Heart left ventricle (tissue), 16 donors: ENCODE data around the gene KLK2. TPM values are rescaled to one million over a fixed set of nuclear protein-coding genes. Genes with fewer than 3 reads are reported as not detected.

Experiments used
- ATAC-seq, 4 donors: fragments of 200-7000 bp; cut with Tn5 transposase; one replicate each; pipeline ENCODE4 v1.9.1; 2020 to 2022; ENCODE audit warnings: moderate library complexity in 4 of 4, mild to moderate bottlenecking in 3 of 4, moderate number of reproducible peaks in 1 of 4
- DNase-seq, 5 donors: peaks; one replicate each; pipeline ENCODE4 v3.0.0-alpha.2; 2020
- H3K27ac ChIP-seq, 12 donors: fragments of 200-600 bp; sonication (generic) in 4 of 12; one replicate each; pipeline versions ENCODE4 v1.5.0 to v1.8.0; 2016 to 2022; ENCODE audit warnings: mild to moderate bottlenecking in 2 of 12
- H3K27me3 ChIP-seq, 9 donors: fragments of 200-600 bp; sonication (generic) in 2 of 9; one replicate each; pipeline versions ENCODE4 v1.5.1 to v1.8.0; 2016 to 2022; ENCODE audit warnings: mild to moderate bottlenecking in 3 of 9
- H3K36me3 ChIP-seq, 9 donors: fragments of 200-600 bp; sonication (generic) in 2 of 9; one replicate each; pipeline versions ENCODE4 v1.5.0 to v1.8.0; 2018 to 2022; ENCODE audit warnings: mild to moderate bottlenecking in 2 of 9
- H3K4me1 ChIP-seq, 12 donors: fragments of 200-600 bp; sonication (generic) in 4 of 12; one replicate each; pipeline versions ENCODE4 v1.5.0 to v1.8.0; 2016 to 2022; ENCODE audit warnings: mild to moderate bottlenecking in 3 of 12
- H3K4me3 ChIP-seq, 12 donors: fragments of 200-600 bp; sonication (generic) in 4 of 12; one replicate each; pipeline versions ENCODE4 v1.5.0 to v1.8.0; 2017 to 2022; ENCODE audit warnings: mild to moderate bottlenecking in 9 of 12, moderate library complexity in 4 of 12
- H3K9me3 ChIP-seq, 12 donors: fragments of 200-600 bp; sonication (generic) in 4 of 12; one replicate each; pipeline versions ENCODE4 v1.5.0 to v1.8.0; 2016 to 2022; ENCODE audit warnings: mild to moderate bottlenecking in 1 of 12
- CTCF ChIP-seq, 12 donors: fragments of 200-600 bp; sonication (generic) in 4 of 12; IDR thresholded peaks; one replicate each; pipeline versions ENCODE4 v1.5.0 to v1.8.0; 2018 to 2022; ENCODE audit warnings: antibody characterized with exemption in 12 of 12, mild to moderate bottlenecking in 5 of 12
- POLR2A ChIP-seq, 2 donors: fragments of 450-650 bp; IDR thresholded peaks; one replicate each; pipeline ENCODE4 v1.6.1; 2017; ENCODE audit warnings: antibody characterized with exemption in 2 of 2, mild to moderate bottlenecking in 2 of 2, moderate library complexity in 2 of 2
- WGBS, 4 donors: extraction: QIAGEN DNeasy Blood & Tissue Kit in 2 of 4; methylation state at CpG; one replicate each; pipeline versions ENCODE4 v1.1.5 to v1.1.7; 2013 to 2018; 5-methylcytosine and 5-hydroxymethylcytosine counted together
- intact Hi-C, 10 donors: fragments of 100-400 bp; cut with DNase I; formaldehyde crosslinking; loops; one replicate each; pipeline versions ENCODE4 v1.11.1 to v1.14.2; 2022
- polyA plus RNA-seq, 2 donors: library from polyadenylated mRNA; stranded (reverse); fragments of 200-250 nt; gene quantifications; one replicate each; pipeline ENCODE4 v1.2.3, GENCODE V29; 2013
- total RNA-seq, 9 donors: library from RNA; depleted of rRNA in 2 of 9; stranded (reverse); fragments of >200 nt in 2 of 9; fragmentation: NEBNext Ultra II Directional in 3 of 9; extraction: Animal tissue kit (Norgen Biotek cat#: 25700) in 3 of 9; gene quantifications; one replicate each; pipeline versions ENCODE4 v1.1.0 to v1.2.4, GENCODE V29; 2016 to 2023
- donor health status: ischemic (EF 13 %, LVEDD 7.1; RV severe dilation, severe dysfunction).
- donor health status: healthy with polysubstance abuse.
- donor health status: DM: no; HTN: yes; CAD: no.
- donor health status: DM: no; HTN: no; CAD: no.
- donor health status: ischemic (EF 25% LVEDD 6.9; RV normal size, moderate dysfunction).
- donor health status: ischemic (EF 25% LVEDD 5.7; RV mildly dilated, moderate dysfunction).
- donor health status: healthy.
- donor health status: DM: yes; HTN: yes; CAD: no.
- donor health status: ischemic (EF 35%, LVEDD 5.7; RV mildly dilated, moderate dysfunction).
- donor health status: nonischemic (EF 11% LVEDD 7.7; RV severe dilation, severe dysfunction).
- donor health status: DM: yes; HTN: yes; CAD: no.
- donor health status: PGD.
- donor health status: ischemic (EF 29% LVEDD 5.4; RV normal size, mild dysfunction).
- donor health status: nonischemic (EF 23%, LVEDD 6.1; RV moderate dilation, normal function).

KLK2 gene
- total and polyA plus RNA-seq, 11 donors: not detected

- Histone ChIP-seq H3K27me3 (peaks cover 22 to 86% (median 61%) of the 10 kb centered on the region in 9 donors), H3K4me3 (no peak within 1 kb of the TSS), H3K4me1 (peaks cover 0 to 7% (median 0%) of the 10 kb centered on the region in 12 donors), H3K9me3 (no peaks in the 10 kb centered on the region), H3K27ac (no peak within 1 kb of the TSS), H3K36me3 (no peaks in the 10 kb centered on the region)
- DNase-seq (no peak), ATAC-seq (no peak)
- TF ChIP-seq CTCF (IDR thresholded peaks at IDR 0.05) (no peak), POLR2A (IDR thresholded peaks at IDR 0.05) (no peak)
- intact Hi-C loops: loop anchor here in 1 of 10 donors (10.0 kb wide), 1 partner anchor 377 kb away; no protein-coding TSS in a partner anchor
- WGBS, 4 donors: 54 to 58% (median 55%) methylated on average over 9 of the region's 9 CpGs
These were observed 38.2 kb downstream of the KLK2 start, which contains the start of gene KLK4 for GRCh38 chr19:50911206-50912101. Gene KLK4, minus strand, starts transcription at chr19:50911395. Its CDS starts 657 bp downstream, at chr19:50910738.

GRCh38 chr19:50912102-50912599 is 38.9 kb downstream of the KLK2 start:
- Histone ChIP-seq H3K27me3 (peaks cover 22 to 86% (median 55%) of the 10 kb centered on the region in 9 donors), H3K4me1 (peaks cover 0 to 7% (median 0%) of the 10 kb centered on the region in 12 donors), H3K4me3 (no peak overlapping the region), H3K27ac (no peak overlapping the region), H3K36me3 (no peaks in the 10 kb centered on the region), H3K9me3 (no peaks in the 10 kb centered on the region)
- no peak for DNase-seq
- TF ChIP-seq CTCF (IDR thresholded peaks at IDR 0.05) (no peak), POLR2A (IDR thresholded peaks at IDR 0.05) (no peak)
- 14 to 19% (median 15%) methylated on average over 21 of the region's 21 CpGs for WGBS, 4 donors
- intact Hi-C loops: loop anchor here in 1 of 10 donors (10.0 kb wide), 1 partner anchor 377 kb away; no protein-coding TSS in a partner anchor
- ATAC-seq: no peak

GRCh38 chr19:50912727-50913716 is 39.8 kb downstream of the KLK2 start:
- intact Hi-C loops: loop anchor here in 1 of 10 donors (10.0 kb wide), 1 partner anchor 378 kb away; no protein-coding TSS in a partner anchor
- TF ChIP-seq CTCF (IDR thresholded peaks at IDR 0.05): no peak
- TF ChIP-seq POLR2A (IDR thresholded peaks at IDR 0.05): no peak
- 9 to 10% (median 9%) methylated on average over 29 of the region's 29 CpGs for WGBS, 4 donors
- ATAC-seq: no peak
- Histone ChIP-seq H3K27me3 (peaks cover 21 to 85% (median 48%) of the 10 kb centered on the region in 9 donors), H3K4me1 (peaks cover 0 to 7% (median 0%) of the 10 kb centered on the region in 12 donors), H3K36me3 (no peaks in the 10 kb centered on the region), H3K4me3 (no peak overlapping the region), H3K9me3 (no peaks in the 10 kb centered on the region), H3K27ac (no peak overlapping the region)
- no peak for DNase-seq
